ENCODE results near the gene RCVRN. TPM values are rescaled to one million over a fixed set of nuclear protein-coding genes. Genes with fewer than 3 reads are reported as not detected.

The RCVRN gene
- total RNA-seq, 1 experiment from 2014 or later = not detected

- no peak overlapping the region for H3K9ac ChIP-seq (ENCODE audit: extremely low read depth, insufficient read length, low read length)
- no peak overlapping the region for H2AK5ac ChIP-seq (ENCODE audit: insufficient read length, low read length)
- no peaks in the 10 kb centered on the region for H4K20me1 ChIP-seq (ENCODE audit: control insufficient read depth, insufficient read depth, insufficient read length)
- no peak overlapping the region for H3K56ac ChIP-seq (ENCODE audit: insufficient read length, low read depth, low read length)
- no peak overlapping the region for H2AFZ ChIP-seq (ENCODE audit: low read length)
- H3K4me1 ChIP-seq (ENCODE audit: insufficient read depth, low read length) = no peaks in the 10 kb centered on the region
- no peak overlapping the region for H2BK120ac ChIP-seq (ENCODE audit: low read depth, low read length, poor library complexity, severe bottlenecking)
- no peaks in the 10 kb centered on the region for H3K79me2 ChIP-seq (ENCODE audit: insufficient read depth, low read length)
- H3K14ac ChIP-seq (ENCODE audit: insufficient read depth, low read length) = no peak overlapping the region
- H3K23ac ChIP-seq (ENCODE audit: insufficient read length, low read depth, low read length) = no peak overlapping the region
- no peak overlapping the region for H2BK15ac ChIP-seq (ENCODE audit: low read depth, low read length)
- no peak overlapping the region; a peak in 1 of 5 replicates for H3K4me3 Mint-ChIP-seq
- H3K9me3 Mint-ChIP-seq = no peaks in the 10 kb centered on the region
- no peak overlapping the region for H2BK5ac ChIP-seq (ENCODE audit: insufficient read length, low read length)
- no peak overlapping the region for H4K5ac ChIP-seq (ENCODE audit: insufficient read length, low read depth, low read length)
- no peak overlapping the region for H3K27ac Mint-ChIP-seq
- no peak overlapping the region for H3K4ac ChIP-seq (ENCODE audit: low read depth, low read length)
- H2BK20ac ChIP-seq (ENCODE audit: low read depth, low read length, poor library complexity, severe bottlenecking) = no peak overlapping the region
- no peaks in the 10 kb centered on the region for H3K27me3 ChIP-seq (ENCODE audit: insufficient read depth, low read length)
- H3K79me1 ChIP-seq (ENCODE audit: insufficient read depth, low read depth, low read length, poor library complexity, severe bottlenecking) = no peaks in the 10 kb centered on the region
- H3K18ac ChIP-seq (ENCODE audit: insufficient read length, low read depth, low read length) = no peak overlapping the region
- TF ChIP-seq, protein P1, sequence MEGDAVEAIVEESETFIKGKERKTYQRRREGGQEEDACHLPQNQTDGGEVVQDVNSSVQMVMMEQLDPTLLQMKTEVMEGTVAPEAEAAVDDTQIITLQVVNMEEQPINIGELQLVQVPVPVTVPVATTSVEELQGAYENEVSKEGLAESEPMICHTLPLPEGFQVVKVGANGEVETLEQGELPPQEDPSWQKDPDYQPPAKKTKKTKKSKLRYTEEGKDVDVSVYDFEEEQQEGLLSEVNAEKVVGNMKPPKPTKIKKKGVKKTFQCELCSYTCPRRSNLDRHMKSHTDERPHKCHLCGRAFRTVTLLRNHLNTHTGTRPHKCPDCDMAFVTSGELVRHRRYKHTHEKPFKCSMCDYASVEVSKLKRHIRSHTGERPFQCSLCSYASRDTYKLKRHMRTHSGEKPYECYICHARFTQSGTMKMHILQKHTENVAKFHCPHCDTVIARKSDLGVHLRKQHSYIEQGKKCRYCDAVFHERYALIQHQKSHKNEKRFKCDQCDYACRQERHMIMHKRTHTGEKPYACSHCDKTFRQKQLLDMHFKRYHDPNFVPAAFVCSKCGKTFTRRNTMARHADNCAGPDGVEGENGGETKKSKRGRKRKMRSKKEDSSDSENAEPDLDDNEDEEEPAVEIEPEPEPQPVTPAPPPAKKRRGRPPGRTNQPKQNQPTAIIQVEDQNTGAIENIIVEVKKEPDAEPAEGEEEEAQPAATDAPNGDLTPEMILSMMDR (conservative IDR thresholded peaks at IDR 0.05) = no peak
- no peaks in the 10 kb centered on the region for H3K9me3 ChIP-seq (ENCODE audit: control insufficient read depth, low read depth, low read length)
- H3T11ph ChIP-seq (ENCODE audit: low read length) = no peak overlapping the region
- H3K27ac ChIP-seq (ENCODE audit: insufficient read length, low read depth, low read length) = no peak overlapping the region
- no peak overlapping the region for H3K4me2 ChIP-seq (ENCODE audit: insufficient read depth, insufficient read length, low read length)
- no peak overlapping the region for H4K91ac ChIP-seq (ENCODE audit: insufficient read length, low read depth, low read length)
- peaks cover 3 to 11% of the 10 kb centered on the region in 2 experiments; a peak in 3 of 4 replicates for H3K4me1 Mint-ChIP-seq
- DNase-seq = no peak
- H3K23me2 ChIP-seq (ENCODE audit: insufficient read length, low read depth, low read length, poor library complexity, severe bottlenecking) = no peaks in the 10 kb centered on the region
- peaks cover 15% of the 10 kb centered on the region for H3K27me3 Mint-ChIP-seq (ENCODE audit: low read depth)
- no peaks in the 10 kb centered on the region for H3K36me3 Mint-ChIP-seq (ENCODE audit: insufficient read depth in 1 of 3, low read depth in 3 of 3)
- H2BK12ac ChIP-seq (ENCODE audit: insufficient read length, low read depth, low read length) = no peak overlapping the region
- H4K8ac ChIP-seq (replicated peaks; ENCODE audit: insufficient read length, low read depth, low read length) = no peak overlapping the region
- no CpG with 5 or more reads among the region's 3 CpGs for WGBS (ENCODE audit: extremely low coverage, insufficient read length, low lambda C conversion rate)
Measured at GRCh38 chr17:9893411-9894012, 11.6 kb downstream of the RCVRN start.

Measured in H9 (cell line).